A549 (cell line): ENCODE measurements around the gene BARX2. TPM values are rescaled to one million over a fixed set of nuclear protein-coding genes. Genes with fewer than 3 reads are reported as not detected.

Source experiments
- ATAC-seq, 2 experiments: fragments of 200-7000 bp in 1 of 2; fragments of >200 bp in 1 of 2; cut with Nextera tagmentation in 1 of 2; cut with Tn5 transposase in 1 of 2; 3 replicates each; pipeline versions ENCODE4 v1.8.0 to v1.9.1; 2018 to 2020; ENCODE audit warnings: mild to moderate bottlenecking in 1 of 2, moderate library complexity in 1 of 2
- CTCF ChIA-PET: fragments of 300-600 bp; sonication (Branson Sonifier 250); formaldehyde crosslinking; extraction: SDS; loops from one replicate; lab custom pipeline; 2021; ENCODE audit warnings: antibody characterized with exemption, inconsistent platforms; lab: Yijun Ruan, JAX
- POLR2A ChIA-PET: fragments of 350-600 bp; formaldehyde crosslinking; extraction: SDS; loops from one replicate; lab custom pipeline; 2021; ENCODE audit warnings: antibody characterized with exemption, inconsistent platforms; lab: Yijun Ruan, JAX
- DNase-seq, 2 experiments: peaks; one replicate each; pipeline versions ENCODE4 v3.0.0 to v3.0.0-alpha.2; 2011 to 2016; ENCODE audit warnings: low read depth in 1 of 2, low spot score in 1 of 2
- FAIRE-seq: peaks from 2 replicates; lab custom pipeline; 2011; peaks lifted over from hg19 to GRCh38; lab: Jason Lieb, UNC
- H3K27ac ChIP-seq, 2 experiments: fragments of >200 bp; sonication (Bioruptor Twin); formaldehyde crosslinking; 3 replicates each; pipeline ENCODE4 v1.5.1; 2016 to 2017
- H3K4me1 ChIP-seq: fragments of >200 bp; sonication (Bioruptor Twin); formaldehyde crosslinking; 3 replicates; pipeline ENCODE4 v1.6.1; 2016
- H3K4me2 ChIP-seq: fragments of >200 bp; sonication (Bioruptor Twin); formaldehyde crosslinking; 3 replicates; pipeline ENCODE4 v1.6.1; 2016
- H3K4me3 ChIP-seq: fragments of >200 bp; sonication (Bioruptor Twin); formaldehyde crosslinking; 3 replicates; pipeline ENCODE4 v1.5.1; 2016
- H3K9me3 ChIP-seq: fragments of >200 bp; sonication (Bioruptor Twin); formaldehyde crosslinking; 3 replicates; pipeline ENCODE4 v1.6.1; 2016
- CEBPB ChIP-seq, 2 experiments: fragments of >200 bp in 1 of 2; sonication (Bioruptor Twin) in 1 of 2; formaldehyde crosslinking in 1 of 2; IDR thresholded peaks; 2 replicates each; pipeline ENCODE4 v1.6.1; 2012 to 2016
- CHD2 ChIP-seq: fragments of 150-350 bp; IDR thresholded peaks from 2 replicates; pipeline ENCODE4 v1.6.1; 2014; ENCODE audit warnings: low read length; ENCODE audit not compliant: partially characterized antibody
- CHD4 ChIP-seq: fragments of 200-600 bp; sonication (generic); IDR thresholded peaks from 2 replicates; pipeline ENCODE4 v1.6.1; 2016; ENCODE audit warnings: antibody characterized with exemption, mild to moderate bottlenecking, borderline replicate concordance
- EHMT2 ChIP-seq: fragments of 200-600 bp; sonication (generic); IDR thresholded peaks from 2 replicates; pipeline ENCODE4 v1.6.1; 2016; ENCODE audit warnings: antibody characterized with exemption, low read depth, mild to moderate bottlenecking, moderate library complexity
- ESRRA ChIP-seq: fragments of 150-350 bp; IDR thresholded peaks from 2 replicates; pipeline ENCODE4 v1.6.1; 2014; ENCODE audit warnings: mild to moderate bottlenecking, low read length, borderline replicate concordance
- FOSB ChIP-seq: fragments of 250-450 bp; sonication (Bioruptor Pico); IDR thresholded peaks from 2 replicates; pipeline ENCODE4 v1.5.0; 2020; ENCODE audit warnings: mild to moderate bottlenecking, moderate library complexity
- FOSL2 ChIP-seq, 2 experiments: fragments of 450-650 bp in 1 of 2; fragments of >200 bp in 1 of 2; sonication (Bioruptor Twin) in 1 of 2; formaldehyde crosslinking; IDR thresholded peaks; 2 replicates each; pipeline versions ENCODE4 v1.5.0 to v1.6.1; 2016 to 2020; ENCODE audit warnings: mild to moderate bottlenecking in 1 of 2, moderate library complexity in 1 of 2
- GATA3 ChIP-seq: IDR thresholded peaks from 2 replicates; pipeline ENCODE4 v1.6.1; 2012; ENCODE audit warnings: borderline replicate concordance
- HEYL ChIP-seq: fragments of 250-450 bp; sonication (Bioruptor Pico); IDR thresholded peaks from 2 replicates; pipeline ENCODE4 v1.8.0; 2021; ENCODE audit warnings: mild to moderate bottlenecking, moderate library complexity
- JUNB ChIP-seq: fragments of >200 bp; sonication (Bioruptor Twin); formaldehyde crosslinking; IDR thresholded peaks from 2 replicates; pipeline ENCODE4 v1.6.1; 2016
- KDM1A ChIP-seq: fragments of 200-600 bp; sonication (generic); IDR thresholded peaks from 2 replicates; pipeline ENCODE4 v1.6.1; 2016; ENCODE audit warnings: low read depth, mild to moderate bottlenecking
- MAFK ChIP-seq: fragments of 450-650 bp; IDR thresholded peaks from 2 replicates; pipeline ENCODE4 v1.6.1; 2014; ENCODE audit not compliant: partially characterized antibody
- MAZ ChIP-seq: fragments of 150-350 bp; IDR thresholded peaks from 2 replicates; pipeline ENCODE4 v1.6.1; 2014; ENCODE audit warnings: antibody characterized with exemption, low read depth, low read length, borderline replicate concordance
- NFE2L2 ChIP-seq: fragments of 150-350 bp; conservative IDR thresholded peaks from 2 replicates; pipeline ENCODE4 v1.6.1; 2014; ENCODE audit warnings: low read length
- RAD21 ChIP-seq, 2 experiments: fragments of >200 bp in 1 of 2; sonication (Bioruptor Twin) in 1 of 2; formaldehyde crosslinking in 1 of 2; IDR thresholded peaks in 1 of 2; conservative IDR thresholded peaks in 1 of 2; 2 replicates in 1 of 2; 3 replicates in 1 of 2; pipeline ENCODE4 v1.6.1; 2012 to 2018; ENCODE audit warnings: inconsistent platforms in 1 of 2
- RCOR1 ChIP-seq: fragments of 150-350 bp; IDR thresholded peaks from 2 replicates; pipeline ENCODE4 v1.6.1; 2014; ENCODE audit warnings: antibody characterized with exemption, low read length, low read depth
- SMC3 ChIP-seq: fragments of >200 bp; sonication (Bioruptor Twin); formaldehyde crosslinking; IDR thresholded peaks from 3 replicates; pipeline ENCODE4 v1.6.1; 2018; ENCODE audit warnings: inconsistent platforms
- SREBF2 ChIP-seq: fragments of 450-650 bp; IDR thresholded peaks from 2 replicates; pipeline ENCODE4 v1.6.1; 2014; ENCODE audit warnings: mild to moderate bottlenecking, moderate library complexity
- TFCP2L1 ChIP-seq: fragments of 250-450 bp; sonication (Bioruptor Pico); IDR thresholded peaks from 2 replicates; pipeline ENCODE4 v1.5.0; 2021; ENCODE audit warnings: mild to moderate bottlenecking
- ZNF302 ChIP-seq: fragments of 250-450 bp; sonication (Bioruptor Pico); IDR thresholded peaks from 2 replicates; pipeline ENCODE4 v1.9.0; 2021; ENCODE audit warnings: inconsistent platforms, mild to moderate bottlenecking, moderate library complexity
- WGBS: methylation state at CpG from one replicate; pipeline ENCODE4 v1.1.6; 2017; ENCODE audit errors: missing lambda C conversion rate; 5-methylcytosine and 5-hydroxymethylcytosine counted together
- polyA plus RNA-seq, 4 experiments: library from polyadenylated mRNA; depleted of rRNA in 3 of 4; stranded (reverse); fragments of >200 nt; fragmentation: RNase III in 1 of 4; extraction: RNeasy Plus Mini Kit Qiagen cat#74134 plus additional on column Dnase treatment in 1 of 4; gene quantifications; 2 replicates in 3 of 4; 3 replicates in 1 of 4; pipeline ENCODE4 v1.2.3, GENCODE V29; 2011 to 2017
- TF ChIP-seq, protein P1 (sequence below): fragments of >200 bp; sonication (Bioruptor Twin); formaldehyde crosslinking; IDR thresholded peaks from 2 replicates; pipeline ENCODE4 v1.6.1; 2016
- TF ChIP-seq, protein P2 (sequence below): IDR thresholded peaks from 2 replicates; pipeline ENCODE4 v1.6.1; 2012
- TF ChIP-seq, protein P3 (sequence below): fragments of 250-450 bp; sonication (Bioruptor Pico); IDR thresholded peaks from 2 replicates; pipeline ENCODE4 v1.5.0; 2021; ENCODE audit warnings: mild to moderate bottlenecking, moderate library complexity, borderline replicate concordance
- TF ChIP-seq, protein P4 (sequence below): IDR thresholded peaks from 2 replicates; pipeline ENCODE4 v1.6.1; 2012; ENCODE audit warnings: low read depth, borderline replicate concordance
- TF ChIP-seq, protein P5 (sequence below): fragments of >200 bp; sonication (Bioruptor Twin); formaldehyde crosslinking; IDR thresholded peaks from 3 replicates; pipeline ENCODE4 v1.6.1; 2016
- TF ChIP-seq, protein P6 (sequence below): fragments of 200-600 bp; sonication (generic); IDR thresholded peaks from 2 replicates; pipeline ENCODE4 v1.6.1; 2016; ENCODE audit warnings: antibody characterized with exemption, mild to moderate bottlenecking, moderate library complexity
- TF ChIP-seq, protein P7 (sequence below): IDR thresholded peaks from 2 replicates; pipeline ENCODE4 v1.6.1; 2012

BARX2 gene
- polyA plus RNA-seq, 2 of the 4 experiments (the other 2 are of a cell fraction), result not detected

DNA sequence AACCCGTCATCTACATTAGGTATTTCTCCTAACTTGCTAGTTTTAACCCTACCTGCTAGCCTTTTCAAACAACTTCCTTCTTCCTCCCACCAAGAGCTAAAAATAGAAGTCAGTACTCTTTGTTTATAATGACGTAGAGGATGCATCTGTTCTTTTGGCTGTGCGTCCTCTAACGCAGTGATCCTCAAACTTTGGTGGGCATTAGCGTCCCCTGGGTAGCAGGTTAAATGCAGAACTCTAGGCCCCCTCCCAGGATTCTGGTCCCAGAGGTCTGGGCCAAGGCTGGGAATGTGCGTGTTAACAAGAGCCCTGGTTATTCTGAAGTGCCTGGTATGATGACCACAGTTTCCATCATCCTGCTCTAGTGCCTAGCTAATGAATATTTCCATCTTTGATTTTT, 67.6 kb downstream of the BARX2 start:
- Histone ChIP-seq H3K27ac (no peak overlapping the region), H3K4me3 (no peak overlapping the region), H3K4me2 (no peak overlapping the region), H3K4me1 (no peaks in the 10 kb centered on the region), H3K9me3 (no peaks in the 10 kb centered on the region)
- no peak for FAIRE-seq
- WGBS, result 56% methylated on average over 6 of the region's 6 CpGs
- no peak for ATAC-seq
- no peak for DNase-seq
- ChIA-PET POLR2A (no interaction called here), CTCF (no interaction called here)
- TF ChIP-seq KDM1A (no peak), ESRRA (no peak), SMC3 (no peak), FOSB (CRISPR knock-in tag) (no peak), RCOR1 (no peak), GATA3 (no peak), HEYL (CRISPR knock-in tag) (no peak), FOSL2 (IDR thresholded peaks at IDR 0.05) (no peak), FOSL2 (CRISPR knock-in tag; IDR thresholded peaks at IDR 0.05) (no peak), ZNF302 (CRISPR knock-in tag) (no peak), TFCP2L1 (CRISPR knock-in tag) (no peak), JUNB (no peak), MAZ (no peak), CEBPB (IDR thresholded peaks at IDR 0.05) (no peak), CHD2 (no peak)
- TF ChIP-seq, protein P1, sequence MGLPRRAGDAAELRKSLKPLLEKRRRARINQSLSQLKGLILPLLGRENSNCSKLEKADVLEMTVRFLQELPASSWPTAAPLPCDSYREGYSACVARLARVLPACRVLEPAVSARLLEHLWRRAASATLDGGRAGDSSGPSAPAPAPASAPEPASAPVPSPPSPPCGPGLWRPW, result no peak
- TF ChIP-seq, protein P2, sequence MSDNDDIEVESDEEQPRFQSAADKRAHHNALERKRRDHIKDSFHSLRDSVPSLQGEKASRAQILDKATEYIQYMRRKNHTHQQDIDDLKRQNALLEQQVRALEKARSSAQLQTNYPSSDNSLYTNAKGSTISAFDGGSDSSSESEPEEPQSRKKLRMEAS, result no peak
- TF ChIP-seq, protein P3, sequence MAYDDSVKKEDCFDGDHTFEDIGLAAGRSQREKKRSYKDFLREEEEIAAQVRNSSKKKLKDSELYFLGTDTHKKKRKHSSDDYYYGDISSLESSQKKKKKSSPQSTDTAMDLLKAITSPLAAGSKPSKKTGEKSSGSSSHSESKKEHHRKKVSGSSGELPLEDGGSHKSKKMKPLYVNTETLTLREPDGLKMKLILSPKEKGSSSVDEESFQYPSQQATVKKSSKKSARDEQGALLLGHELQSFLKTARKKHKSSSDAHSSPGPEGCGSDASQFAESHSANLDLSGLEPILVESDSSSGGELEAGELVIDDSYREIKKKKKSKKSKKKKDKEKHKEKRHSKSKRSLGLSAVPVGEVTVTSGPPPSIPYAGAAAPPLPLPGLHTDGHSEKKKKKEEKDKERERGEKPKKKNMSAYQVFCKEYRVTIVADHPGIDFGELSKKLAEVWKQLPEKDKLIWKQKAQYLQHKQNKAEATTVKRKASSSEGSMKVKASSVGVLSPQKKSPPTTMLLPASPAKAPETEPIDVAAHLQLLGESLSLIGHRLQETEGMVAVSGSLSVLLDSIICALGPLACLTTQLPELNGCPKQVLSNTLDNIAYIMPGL (CRISPR knock-in tag), result no peak
- TF ChIP-seq, protein P4, sequence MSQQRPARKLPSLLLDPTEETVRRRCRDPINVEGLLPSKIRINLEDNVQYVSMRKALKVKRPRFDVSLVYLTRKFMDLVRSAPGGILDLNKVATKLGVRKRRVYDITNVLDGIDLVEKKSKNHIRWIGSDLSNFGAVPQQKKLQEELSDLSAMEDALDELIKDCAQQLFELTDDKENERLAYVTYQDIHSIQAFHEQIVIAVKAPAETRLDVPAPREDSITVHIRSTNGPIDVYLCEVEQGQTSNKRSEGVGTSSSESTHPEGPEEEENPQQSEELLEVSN, result no peak
- TF ChIP-seq, protein P5, sequence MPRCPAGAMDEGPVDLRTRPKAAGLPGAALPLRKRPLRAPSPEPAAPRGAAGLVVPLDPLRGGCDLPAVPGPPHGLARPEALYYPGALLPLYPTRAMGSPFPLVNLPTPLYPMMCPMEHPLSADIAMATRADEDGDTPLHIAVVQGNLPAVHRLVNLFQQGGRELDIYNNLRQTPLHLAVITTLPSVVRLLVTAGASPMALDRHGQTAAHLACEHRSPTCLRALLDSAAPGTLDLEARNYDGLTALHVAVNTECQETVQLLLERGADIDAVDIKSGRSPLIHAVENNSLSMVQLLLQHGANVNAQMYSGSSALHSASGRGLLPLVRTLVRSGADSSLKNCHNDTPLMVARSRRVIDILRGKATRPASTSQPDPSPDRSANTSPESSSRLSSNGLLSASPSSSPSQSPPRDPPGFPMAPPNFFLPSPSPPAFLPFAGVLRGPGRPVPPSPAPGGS, result no peak
- TF ChIP-seq, protein P6, sequence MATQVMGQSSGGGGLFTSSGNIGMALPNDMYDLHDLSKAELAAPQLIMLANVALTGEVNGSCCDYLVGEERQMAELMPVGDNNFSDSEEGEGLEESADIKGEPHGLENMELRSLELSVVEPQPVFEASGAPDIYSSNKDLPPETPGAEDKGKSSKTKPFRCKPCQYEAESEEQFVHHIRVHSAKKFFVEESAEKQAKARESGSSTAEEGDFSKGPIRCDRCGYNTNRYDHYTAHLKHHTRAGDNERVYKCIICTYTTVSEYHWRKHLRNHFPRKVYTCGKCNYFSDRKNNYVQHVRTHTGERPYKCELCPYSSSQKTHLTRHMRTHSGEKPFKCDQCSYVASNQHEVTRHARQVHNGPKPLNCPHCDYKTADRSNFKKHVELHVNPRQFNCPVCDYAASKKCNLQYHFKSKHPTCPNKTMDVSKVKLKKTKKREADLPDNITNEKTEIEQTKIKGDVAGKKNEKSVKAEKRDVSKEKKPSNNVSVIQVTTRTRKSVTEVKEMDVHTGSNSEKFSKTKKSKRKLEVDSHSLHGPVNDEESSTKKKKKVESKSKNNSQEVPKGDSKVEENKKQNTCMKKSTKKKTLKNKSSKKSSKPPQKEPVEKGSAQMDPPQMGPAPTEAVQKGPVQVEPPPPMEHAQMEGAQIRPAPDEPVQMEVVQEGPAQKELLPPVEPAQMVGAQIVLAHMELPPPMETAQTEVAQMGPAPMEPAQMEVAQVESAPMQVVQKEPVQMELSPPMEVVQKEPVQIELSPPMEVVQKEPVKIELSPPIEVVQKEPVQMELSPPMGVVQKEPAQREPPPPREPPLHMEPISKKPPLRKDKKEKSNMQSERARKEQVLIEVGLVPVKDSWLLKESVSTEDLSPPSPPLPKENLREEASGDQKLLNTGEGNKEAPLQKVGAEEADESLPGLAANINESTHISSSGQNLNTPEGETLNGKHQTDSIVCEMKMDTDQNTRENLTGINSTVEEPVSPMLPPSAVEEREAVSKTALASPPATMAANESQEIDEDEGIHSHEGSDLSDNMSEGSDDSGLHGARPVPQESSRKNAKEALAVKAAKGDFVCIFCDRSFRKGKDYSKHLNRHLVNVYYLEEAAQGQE, result no peak

DNA sequence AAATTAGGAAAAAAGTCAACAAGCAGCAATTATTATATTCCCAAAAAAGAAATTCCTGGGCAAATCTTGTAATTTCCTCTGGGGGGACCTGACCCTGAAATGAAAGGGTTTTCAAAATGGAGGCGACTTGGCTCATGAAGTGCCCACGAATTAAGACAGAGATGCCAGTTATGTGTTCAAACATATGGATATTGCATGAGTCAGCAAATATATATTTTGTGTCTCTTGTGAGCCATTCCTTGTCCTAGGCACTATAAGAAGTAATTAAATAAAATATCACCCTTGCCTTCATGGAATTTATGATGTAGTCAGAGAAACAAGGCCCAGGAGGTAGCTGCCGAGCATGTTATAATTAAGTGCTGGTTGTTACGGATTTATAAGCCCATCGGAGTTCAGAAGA, 68.6 kb downstream of the BARX2 start:
- ATAC-seq (no peak), FAIRE-seq (no peak), DNase-seq (no peak)
- POLR2A ChIA-PET, result no interaction called here
- CTCF ChIA-PET, result interaction anchor here (1.0 kb wide), 1 partner anchor 49 kb away, joined by 3 read pairs; no protein-coding TSS in a partner anchor
- H3K4me1 ChIP-seq, result no peaks in the 10 kb centered on the region
- no peak overlapping the region for H3K4me3 ChIP-seq
- 77% methylated on average over 5 of the region's 5 CpGs for WGBS
- no peak overlapping the region for H3K27ac ChIP-seq
- H3K4me2 ChIP-seq, result no peak overlapping the region
- no peaks in the 10 kb centered on the region for H3K9me3 ChIP-seq
- no peak for TF ChIP-seq KDM1A
- TF ChIP-seq RCOR1, result no peak
- no peak for TF ChIP-seq GATA3
- TF ChIP-seq, protein P7, sequence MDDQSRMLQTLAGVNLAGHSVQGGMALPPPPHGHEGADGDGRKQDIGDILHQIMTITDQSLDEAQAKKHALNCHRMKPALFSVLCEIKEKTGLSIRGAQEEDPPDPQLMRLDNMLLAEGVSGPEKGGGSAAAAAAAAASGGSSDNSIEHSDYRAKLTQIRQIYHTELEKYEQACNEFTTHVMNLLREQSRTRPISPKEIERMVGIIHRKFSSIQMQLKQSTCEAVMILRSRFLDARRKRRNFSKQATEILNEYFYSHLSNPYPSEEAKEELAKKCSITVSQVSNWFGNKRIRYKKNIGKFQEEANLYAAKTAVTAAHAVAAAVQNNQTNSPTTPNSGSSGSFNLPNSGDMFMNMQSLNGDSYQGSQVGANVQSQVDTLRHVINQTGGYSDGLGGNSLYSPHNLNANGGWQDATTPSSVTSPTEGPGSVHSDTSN, result no peak
- no peak for TF ChIP-seq HEYL (CRISPR knock-in tag)
- peak; percentile 91 for TF ChIP-seq MAFK
- TF ChIP-seq CHD4, result no peak
- TF ChIP-seq NFE2L2, result 0 out of 2 replicates have a peak, but pooled peaks have one; percentile 9
- TF ChIP-seq, protein P3 (CRISPR knock-in tag), result no peak
- TF ChIP-seq RAD21 (conservative IDR thresholded peaks at IDR 0.05 in 1 of 2, IDR thresholded peaks at IDR 0.05 in 1 of 2), result no peak
- no peak for TF ChIP-seq SREBF2
- TF ChIP-seq EHMT2, result no peak
